ENCODE results near the gene GFPT2.

- no peak for TF ChIP-seq RFX5 (IDR thresholded peaks at IDR 0.05; ENCODE audit: low read depth, low read length)
- no peak for TF ChIP-seq POLR2A (IDR thresholded peaks at IDR 0.05; ENCODE audit: low read depth, low read length)
- no peak for TF ChIP-seq CTCF (IDR thresholded peaks at IDR 0.05 in 2 of 3, conservative IDR thresholded peaks at IDR 0.05 in 1 of 3; ENCODE audit: control insufficient read depth in 2 of 3, extremely low read depth in 1 of 3, insufficient read depth in 1 of 3, low read depth in 3 of 3, low read length in 3 of 3)
- TF ChIP-seq ELK1 (IDR thresholded peaks at IDR 0.05; ENCODE audit: low read depth, low read length): no peak
- TF ChIP-seq SP1 (IDR thresholded peaks at IDR 0.05; ENCODE audit: low read depth, low read length): no peak
- TF ChIP-seq CEBPB (IDR thresholded peaks at IDR 0.05; ENCODE audit: borderline replicate concordance in 1 of 2, low read depth in 2 of 2, low read length in 2 of 2): no peak
- TF ChIP-seq BCLAF1 (IDR thresholded peaks at IDR 0.05): no peak
- TF ChIP-seq HCFC1 (IDR thresholded peaks at IDR 0.05; ENCODE audit: low read length): no peak
- TF ChIP-seq, protein P1, sequence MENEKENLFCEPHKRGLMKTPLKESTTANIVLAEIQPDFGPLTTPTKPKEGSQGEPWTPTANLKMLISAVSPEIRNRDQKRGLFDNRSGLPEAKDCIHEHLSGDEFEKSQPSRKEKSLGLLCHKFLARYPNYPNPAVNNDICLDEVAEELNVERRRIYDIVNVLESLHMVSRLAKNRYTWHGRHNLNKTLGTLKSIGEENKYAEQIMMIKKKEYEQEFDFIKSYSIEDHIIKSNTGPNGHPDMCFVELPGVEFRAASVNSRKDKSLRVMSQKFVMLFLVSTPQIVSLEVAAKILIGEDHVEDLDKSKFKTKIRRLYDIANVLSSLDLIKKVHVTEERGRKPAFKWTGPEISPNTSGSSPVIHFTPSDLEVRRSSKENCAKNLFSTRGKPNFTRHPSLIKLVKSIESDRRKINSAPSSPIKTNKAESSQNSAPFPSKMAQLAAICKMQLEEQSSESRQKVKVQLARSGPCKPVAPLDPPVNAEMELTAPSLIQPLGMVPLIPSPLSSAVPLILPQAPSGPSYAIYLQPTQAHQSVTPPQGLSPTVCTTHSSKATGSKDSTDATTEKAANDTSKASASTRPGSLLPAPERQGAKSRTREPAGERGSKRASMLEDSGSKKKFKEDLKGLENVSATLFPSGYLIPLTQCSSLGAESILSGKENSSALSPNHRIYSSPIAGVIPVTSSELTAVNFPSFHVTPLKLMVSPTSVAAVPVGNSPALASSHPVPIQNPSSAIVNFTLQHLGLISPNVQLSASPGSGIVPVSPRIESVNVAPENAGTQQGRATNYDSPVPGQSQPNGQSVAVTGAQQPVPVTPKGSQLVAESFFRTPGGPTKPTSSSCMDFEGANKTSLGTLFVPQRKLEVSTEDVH (IDR thresholded peaks at IDR 0.05; ENCODE audit: low read depth, partially characterized antibody): no peak
These were observed 46.3 kb downstream of the GFPT2 start for GRCh38 chr5:180306796-180307195.

All from GM12878 (cell line).